ENCODE results near the gene TMEM132C.

Gene TMEM132C

GRCh38 chr12:128571906-128572810 is 305.2 kb downstream of the TMEM132C start:
- H3K9ac ChIP-seq (ENCODE audit: low read length), result no peak overlapping the region
- H3K27ac ChIP-seq (ENCODE audit: low read depth, low read length), result no peak overlapping the region
- H3K4me2 ChIP-seq (ENCODE audit: low read depth, low read length, poor library complexity, severe bottlenecking), result no peak overlapping the region

GRCh38 chr12:128573907-128574306 is 306.9 kb downstream of the TMEM132C start:
- no peaks in the 10 kb centered on the region for H3K9me2 ChIP-seq (replicated peaks; ENCODE audit: insufficient read depth, low read length)
- no peak overlapping the region for H3K4me3 ChIP-seq (ENCODE audit: insufficient read depth, low read length, poor library complexity, severe bottlenecking)
- H3K9me3 ChIP-seq (ENCODE audit: insufficient read depth, low read length), result peaks cover 8% of the 10 kb centered on the region; the same call in 1 of the 2 replicates
- no peaks in the 10 kb centered on the region for H4K20me1 ChIP-seq (ENCODE audit: low read depth, low read length)
- H2AFZ ChIP-seq (ENCODE audit: low read depth, low read length, severe bottlenecking), result no peak overlapping the region
- H3K36me3 ChIP-seq (ENCODE audit: low read length), result no peaks in the 10 kb centered on the region
- no peaks in the 10 kb centered on the region for H3K79me2 ChIP-seq (ENCODE audit: insufficient read depth, low read length)
- no peaks in the 10 kb centered on the region for H3K27me3 ChIP-seq (ENCODE audit: low read length)
- no peak overlapping the region for H3K27ac ChIP-seq (ENCODE audit: low read depth, low read length)
- TF ChIP-seq EZH2phosphoT487 (conservative IDR thresholded peaks at IDR 0.05; ENCODE audit: low read length) (no peak), CTCF (IDR thresholded peaks at IDR 0.05; ENCODE audit: insufficient read depth, low read length, poor library complexity, severe bottlenecking) (no peak)
- H3K4me2 ChIP-seq (ENCODE audit: low read depth, low read length, poor library complexity, severe bottlenecking), result no peak overlapping the region
- H3F3A ChIP-seq (ENCODE audit: insufficient read depth), result no peaks in the 10 kb centered on the region
- no peak overlapping the region for H3K9ac ChIP-seq (ENCODE audit: low read length)

More at GRCh38 chr12:128571906-128572810, 305.2 kb downstream of the TMEM132C start:
- no peaks in the 10 kb centered on the region for H3F3A ChIP-seq (ENCODE audit: insufficient read depth)
- no peaks in the 10 kb centered on the region for H4K20me1 ChIP-seq (ENCODE audit: low read depth, low read length)
- no peaks in the 10 kb centered on the region for H3K79me2 ChIP-seq (ENCODE audit: insufficient read depth, low read length)
- no peaks in the 10 kb centered on the region for H3K36me3 ChIP-seq (ENCODE audit: low read length)
- no peaks in the 10 kb centered on the region for H3K27me3 ChIP-seq (ENCODE audit: low read length)
- no peak overlapping the region for H3K4me3 ChIP-seq (ENCODE audit: insufficient read depth, low read length, poor library complexity, severe bottlenecking)
- H3K9me2 ChIP-seq (replicated peaks; ENCODE audit: insufficient read depth, low read length), result no peaks in the 10 kb centered on the region
- peaks cover 8% of the 10 kb centered on the region; the same call in 1 of the 2 replicates for H3K9me3 ChIP-seq (ENCODE audit: insufficient read depth, low read length)
- H2AFZ ChIP-seq (ENCODE audit: low read depth, low read length, severe bottlenecking), result no peak overlapping the region
- TF ChIP-seq CTCF (IDR thresholded peaks at IDR 0.05; ENCODE audit: insufficient read depth, low read length, poor library complexity, severe bottlenecking) (no peak), EZH2phosphoT487 (conservative IDR thresholded peaks at IDR 0.05; ENCODE audit: low read length) (no peak)

- Histone ChIP-seq H3F3A (ENCODE audit: insufficient read depth) (no peaks in the 10 kb centered on the region), H2AFZ (ENCODE audit: low read depth, low read length, severe bottlenecking) (no peak overlapping the region), H3K79me2 (ENCODE audit: insufficient read depth, low read length) (no peaks in the 10 kb centered on the region), H3K27ac (ENCODE audit: low read depth, low read length) (no peak overlapping the region), H3K4me3 (ENCODE audit: insufficient read depth, low read length, poor library complexity, severe bottlenecking) (no peak overlapping the region), H3K9me2 (replicated peaks; ENCODE audit: insufficient read depth, low read length) (no peaks in the 10 kb centered on the region), H3K27me3 (ENCODE audit: low read length) (no peaks in the 10 kb centered on the region), H3K9ac (ENCODE audit: low read length) (no peak overlapping the region), H3K4me2 (ENCODE audit: low read depth, low read length, poor library complexity, severe bottlenecking) (no peak overlapping the region), H3K9me3 (ENCODE audit: insufficient read depth, low read length) (no peaks in the 10 kb centered on the region), H3K36me3 (ENCODE audit: low read length) (no peaks in the 10 kb centered on the region), H4K20me1 (ENCODE audit: low read depth, low read length) (no peaks in the 10 kb centered on the region)
- TF ChIP-seq CTCF (IDR thresholded peaks at IDR 0.05; ENCODE audit: insufficient read depth, low read length, poor library complexity, severe bottlenecking) (no peak), EZH2phosphoT487 (conservative IDR thresholded peaks at IDR 0.05; ENCODE audit: low read length) (no peak)
These were observed 311.1 kb downstream of the TMEM132C start for GRCh38 chr12:128578045-128578444.
